Activated CD8-positive, alpha-beta memory T cell treated with anti-CD3 and anti-CD28 coated beads, Interleukin-2, amount 50 U/mL, for 1 hour (primary cell): ENCODE measurements around the gene OR5F1.

Source experiments
- DNase-seq: peaks from one replicate; pipeline ENCODE4 v3.0.0-alpha.2; 2020; ENCODE audit errors: extremely low read depth

OR5F1 gene

GRCh38 chr11:55994525-55994924 is at the start of gene OR5F1:
Gene OR5F1 (minus strand): TSS chr11:55994625. CDS start chr11:55994625, 0 bp downstream.
- no peak for DNase-seq

DNA sequence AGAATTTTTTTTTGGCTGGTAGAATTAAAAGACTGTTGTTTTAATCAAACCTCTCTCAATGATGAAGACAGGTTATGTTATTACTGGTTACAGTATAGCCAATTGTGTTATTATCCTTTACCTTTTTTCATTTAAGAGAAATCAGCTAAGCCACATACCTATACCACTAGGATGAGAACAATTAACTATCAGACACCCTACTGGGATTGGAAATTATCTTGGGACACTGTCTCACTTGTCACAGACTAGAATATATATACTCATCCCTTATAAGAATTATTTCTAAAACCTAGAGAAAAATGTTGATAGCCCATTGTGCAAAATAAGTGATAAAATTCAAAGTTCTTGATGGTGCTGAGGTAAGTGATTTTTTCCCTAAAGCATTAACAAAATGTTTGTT is 32.9 kb upstream of the OR5F1 start, which contains the start of gene OR5AS1:
TSS of gene OR5AS1 (plus strand) at position 301 of the 400 bp plus-strand sequence. CDS start 2,765 bp downstream, outside the sequence.
- DNase-seq: no peak

DNA sequence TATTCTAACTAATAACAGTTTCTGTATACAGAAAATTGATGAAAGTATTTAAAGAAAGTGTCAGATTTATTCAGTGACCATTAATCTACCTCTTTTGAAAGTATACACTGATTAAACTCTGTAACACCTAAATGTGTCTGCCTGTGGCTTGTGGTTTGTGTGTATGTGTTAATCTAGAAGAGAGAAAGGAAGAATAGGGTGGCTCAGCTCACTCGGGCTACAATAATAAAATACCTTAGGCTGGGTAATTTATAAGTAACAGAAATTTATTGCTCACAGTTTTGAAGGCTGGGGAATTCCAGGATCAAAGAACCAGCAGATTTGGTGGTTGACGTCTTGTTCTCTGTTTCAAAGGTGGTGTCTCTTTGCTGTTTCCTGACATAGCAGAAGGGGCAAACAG is 19.4 kb upstream of the OR5F1 start:
- no peak for DNase-seq

- no peak for DNase-seq
These were observed 16.3 kb upstream of the OR5F1 start for GRCh38 chr11:56010716-56011115.

- DNase-seq: no peak
These were observed 23.5 kb downstream of the OR5F1 start for GRCh38 chr11:55970935-55971334.

DNA sequence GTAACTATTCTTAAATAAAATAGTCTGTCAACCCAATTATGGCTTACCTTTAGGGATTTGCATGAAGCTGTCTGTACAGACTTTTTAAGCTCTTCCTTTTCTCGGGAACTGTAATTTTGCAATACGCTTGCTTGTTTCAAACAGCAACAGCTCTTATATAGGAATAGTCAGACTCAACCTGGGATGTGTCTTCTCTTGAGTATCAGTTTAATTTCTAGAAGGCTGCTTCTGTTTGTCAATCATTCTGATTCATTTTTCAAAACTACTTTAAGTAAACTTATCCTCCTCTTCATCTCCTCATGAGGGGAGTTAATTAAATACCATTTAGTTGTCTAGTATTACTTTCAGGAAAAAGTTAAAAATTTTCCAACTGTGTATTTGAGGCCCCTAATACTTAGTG is 24.6 kb downstream of the OR5F1 start, which contains the start of gene OR10AG1:
TSS of gene OR10AG1 (minus strand) at position 101 of the 400 bp plus-strand sequence. CDS start at position 63, 38 bp downstream.
- no peak for DNase-seq

DNA sequence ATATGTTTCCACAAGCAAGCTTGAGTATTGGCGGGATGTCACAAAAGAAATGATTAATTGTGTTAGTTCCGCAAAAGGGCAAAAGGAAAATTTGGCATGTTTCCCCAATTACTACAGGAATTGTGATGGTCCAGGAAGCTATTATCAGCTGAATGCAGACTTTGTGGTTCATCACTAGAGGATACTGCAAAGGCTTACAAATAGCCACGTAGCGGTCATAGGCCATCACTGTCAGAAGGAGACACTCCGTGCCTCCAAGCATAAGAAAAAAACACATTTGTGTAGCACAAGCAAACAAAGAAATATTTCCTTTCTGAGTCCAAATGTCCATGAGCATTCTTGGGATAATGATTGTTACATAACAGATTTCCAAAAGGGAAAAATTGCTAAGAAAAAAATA is 26.5 kb downstream of the OR5F1 start:
- DNase-seq: no peak

DNA sequence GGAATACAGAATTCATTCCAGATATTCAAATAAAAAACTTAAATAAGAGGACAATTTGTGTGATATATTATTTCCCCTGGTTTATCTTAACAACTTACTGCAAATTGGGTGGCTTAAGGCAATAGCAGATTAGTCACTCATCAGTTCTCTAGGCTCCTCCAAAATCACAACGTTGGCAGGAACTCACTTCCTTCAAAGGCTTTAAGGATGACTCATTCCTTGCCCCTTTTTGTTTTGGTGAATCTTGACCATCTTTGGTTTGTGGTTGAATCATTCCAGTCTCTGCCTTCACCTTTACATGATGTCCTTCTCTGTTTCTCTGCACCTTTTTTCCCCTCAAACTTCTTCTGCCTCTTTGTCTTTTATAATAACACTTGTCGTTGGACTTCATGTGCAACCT is 28.0 kb downstream of the OR5F1 start:
- no peak for DNase-seq

- DNase-seq: no peak
These were observed 37.9 kb downstream of the OR5F1 start for GRCh38 chr11:55956521-55956920.

DNA sequence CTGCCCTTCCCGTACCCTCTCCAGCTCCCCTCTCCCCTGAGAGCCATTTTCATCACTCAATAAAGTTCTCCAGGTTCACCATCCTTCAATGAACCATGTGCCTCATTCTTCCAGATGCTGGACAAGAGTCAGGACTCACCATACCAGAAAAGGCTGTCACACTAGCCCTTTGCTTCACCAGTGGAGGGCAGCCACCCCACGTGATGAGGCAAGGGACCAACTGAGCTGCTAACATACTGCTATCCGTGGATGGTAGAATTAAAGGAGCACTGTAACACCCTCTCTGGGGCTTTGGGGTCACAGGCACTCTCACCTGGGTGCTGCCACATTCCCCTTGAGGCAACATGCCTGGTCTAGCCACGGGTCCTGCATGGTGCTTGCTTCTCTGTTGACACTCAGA is 45.1 kb downstream of the OR5F1 start:
- no peak for DNase-seq
